22Rv1 (cell line): ENCODE measurements around the gene GCH1.

ENCODE experiments used
- ZFX ChIP-seq: fragments of 450-650 bp; IDR thresholded peaks from 2 replicates; pipeline ENCODE4 v1.6.1; 2017; ENCODE audit warnings: antibody characterized with exemption, borderline replicate concordance
- TF ChIP-seq, protein P1 (sequence below): fragments of 450-650 bp; IDR thresholded peaks from 2 replicates; pipeline ENCODE4 v1.5.1; 2017; ENCODE audit warnings: mild to moderate bottlenecking

DNA sequence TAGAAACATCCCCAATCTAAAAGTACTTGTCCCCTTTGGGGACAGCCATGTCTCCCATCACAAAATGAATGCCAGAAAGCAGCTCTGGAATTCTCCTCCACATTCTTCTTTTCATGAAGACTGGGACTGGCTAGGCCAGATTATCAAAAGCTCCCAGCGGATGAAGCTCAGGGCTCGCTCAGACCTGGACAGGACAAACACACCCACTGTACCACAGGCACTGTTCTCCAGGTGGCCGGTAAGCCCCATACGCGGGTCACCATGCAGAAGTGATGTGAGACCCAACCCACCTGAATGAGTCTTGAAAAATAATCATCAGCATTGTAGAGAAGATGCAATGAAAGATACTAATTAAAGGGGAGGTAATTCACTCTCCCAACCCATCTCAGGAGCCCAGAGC, 85.1 kb downstream of the GCH1 start:
- TF ChIP-seq, protein P1, sequence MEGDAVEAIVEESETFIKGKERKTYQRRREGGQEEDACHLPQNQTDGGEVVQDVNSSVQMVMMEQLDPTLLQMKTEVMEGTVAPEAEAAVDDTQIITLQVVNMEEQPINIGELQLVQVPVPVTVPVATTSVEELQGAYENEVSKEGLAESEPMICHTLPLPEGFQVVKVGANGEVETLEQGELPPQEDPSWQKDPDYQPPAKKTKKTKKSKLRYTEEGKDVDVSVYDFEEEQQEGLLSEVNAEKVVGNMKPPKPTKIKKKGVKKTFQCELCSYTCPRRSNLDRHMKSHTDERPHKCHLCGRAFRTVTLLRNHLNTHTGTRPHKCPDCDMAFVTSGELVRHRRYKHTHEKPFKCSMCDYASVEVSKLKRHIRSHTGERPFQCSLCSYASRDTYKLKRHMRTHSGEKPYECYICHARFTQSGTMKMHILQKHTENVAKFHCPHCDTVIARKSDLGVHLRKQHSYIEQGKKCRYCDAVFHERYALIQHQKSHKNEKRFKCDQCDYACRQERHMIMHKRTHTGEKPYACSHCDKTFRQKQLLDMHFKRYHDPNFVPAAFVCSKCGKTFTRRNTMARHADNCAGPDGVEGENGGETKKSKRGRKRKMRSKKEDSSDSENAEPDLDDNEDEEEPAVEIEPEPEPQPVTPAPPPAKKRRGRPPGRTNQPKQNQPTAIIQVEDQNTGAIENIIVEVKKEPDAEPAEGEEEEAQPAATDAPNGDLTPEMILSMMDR = no peak
- no peak for TF ChIP-seq ZFX
